Measurements from ENCODE around the gene SEMA6B. TPM values are rescaled to one million over a fixed set of nuclear protein-coding genes. Genes with fewer than 3 reads are reported as not detected.
"Not testable (repeated sequence)": the region's sequence is repeated elsewhere in the genome, so short reads cannot be mapped to it uniquely, and the experiment has no call there.

Gene SEMA6B
- total and polyA plus RNA-seq, 2 experiments from 2014 or later = 10.5 to 130 TPM

- Histone ChIP-seq H3K4me3 (no peak overlapping the region), H3K36me3 (peaks cover 7% of the 10 kb centered on the region), H3K4me1 (ENCODE audit: low read depth) (no peaks in the 10 kb centered on the region), H3K27me3 (no peaks in the 10 kb centered on the region), H3K9me3 (ENCODE audit: low read depth) (no peaks in the 10 kb centered on the region), H3K27ac (no peak overlapping the region)
- DNase-seq (ENCODE audit: low read depth in 1 of 2, low spot score in 1 of 2) = no peak
- TF ChIP-seq CTCF (IDR thresholded peaks at IDR 0.05; ENCODE audit: low read depth, low read length) = no peak
Observed at GRCh38 chr19:4543842-4544647, 15.4 kb downstream of the SEMA6B start.

- H3K36me3 ChIP-seq = peaks cover 3% of the 10 kb centered on the region
- H3K27me3 ChIP-seq = no peaks in the 10 kb centered on the region
- no peak for TF ChIP-seq CTCF (IDR thresholded peaks at IDR 0.05; ENCODE audit: low read depth, low read length)
- DNase-seq (ENCODE audit: low read depth in 1 of 2, low spot score in 1 of 2) = no peak
- H3K4me1 ChIP-seq (ENCODE audit: low read depth) = no peaks in the 10 kb centered on the region
- no peak overlapping the region for H3K4me3 ChIP-seq
- no peaks in the 10 kb centered on the region for H3K9me3 ChIP-seq (ENCODE audit: low read depth)
- H3K27ac ChIP-seq = no peak overlapping the region
Observed at GRCh38 chr19:4542896-4543841, 16.3 kb downstream of the SEMA6B start.

GRCh38 chr19:4541806-4542145 is 17.7 kb downstream of the SEMA6B start:
- DNase-seq (ENCODE audit: low read depth in 1 of 2, low spot score in 1 of 2); H3K36me3 ChIP-seq; H3K9me3 ChIP-seq (ENCODE audit: low read depth); H3K4me3 ChIP-seq; H3K27me3 ChIP-seq; H3K4me1 ChIP-seq (ENCODE audit: low read depth); H3K27ac ChIP-seq: not testable (repeated sequence)

GRCh38 chr19:4541114-4541805 is 18.2 kb downstream of the SEMA6B start:
- Histone ChIP-seq H3K27ac (no peak overlapping the region), H3K4me3 (no peak overlapping the region), H3K4me1 (ENCODE audit: low read depth) (no peaks in the 10 kb centered on the region), H3K36me3 (no peaks in the 10 kb centered on the region), H3K27me3 (no peaks in the 10 kb centered on the region), H3K9me3 (ENCODE audit: low read depth) (no peaks in the 10 kb centered on the region)
- DNase-seq (ENCODE audit: low read depth in 1 of 2, low spot score in 1 of 2) = no peak
- TF ChIP-seq CTCF (IDR thresholded peaks at IDR 0.05; ENCODE audit: low read depth, low read length) = no peak

GRCh38 chr19:4539693-4540581 is 19.5 kb downstream of the SEMA6B start, which contains the start of gene LRG1:
Gene LRG1, minus strand, starts transcription at chr19:4540036. Its CDS starts 23 bp downstream, at chr19:4540013.
- DNase-seq (ENCODE audit: low read depth in 1 of 2, low spot score in 1 of 2) = peak in 1 of 2 donors; percentile 80
- no peaks in the 10 kb centered on the region for H3K27me3 ChIP-seq
- H3K27ac ChIP-seq = no peak within 1 kb of the TSS
- no peaks in the 10 kb centered on the region for H3K4me1 ChIP-seq (ENCODE audit: low read depth)
- no peak within 1 kb of the TSS for H3K4me3 ChIP-seq
- TF ChIP-seq CTCF (IDR thresholded peaks at IDR 0.05; ENCODE audit: low read depth, low read length) = no peak
- H3K9me3 ChIP-seq (ENCODE audit: low read depth) = no peaks in the 10 kb centered on the region
- no peaks in the 10 kb centered on the region for H3K36me3 ChIP-seq
